Panc1 (cell line): ENCODE results near the gene RSPO3. TPM values are rescaled to one million over a fixed set of nuclear protein-coding genes. Genes with fewer than 3 reads are reported as not detected.

ENCODE experiments used
- ATAC-seq: fragments of 200-7000 bp; cut with Tn5 transposase; 2 replicates; pipeline ENCODE4 v1.9.1; 2020; ENCODE audit warnings: mild to moderate bottlenecking, moderate library complexity
- BruUV-seq: library from RNA; stranded (reverse); fragments of 400-500 nt; replicated peaks from 2 replicates; lab custom pipeline; 2021; lab: Mats Ljungman, UMichigan
- CTCF ChIA-PET: fragments of 300-600 bp; sonication (Branson Sonifier 250); formaldehyde crosslinking; loops from one replicate; lab custom pipeline; 2022; ENCODE audit warnings: antibody characterized with exemption; lab: Charles Lee
- POLR2A ChIA-PET: fragments of 300-600 bp; sonication (Branson Sonifier 250); formaldehyde crosslinking; loops from one replicate; lab custom pipeline; 2022; ENCODE audit warnings: antibody characterized with exemption; lab: Charles Lee
- DNase-seq: peaks from one replicate; pipeline ENCODE4 v3.0.0-alpha.2; 2010; ENCODE audit warnings: low read depth, low spot score
- H3K27ac ChIP-seq: 2 replicates; pipeline ENCODE4 v1.5.1; 2011; ENCODE audit warnings: mild to moderate bottlenecking, low read length, inconsistent platforms
- H3K27me3 ChIP-seq: fragments of 200-500 bp; sonication (Bioruptor generic); 2 replicates; pipeline ENCODE4 v1.6.0; 2014; ENCODE audit warnings: low read length, inconsistent platforms; ENCODE audit not compliant: control insufficient read depth, insufficient read depth
- H3K36me3 ChIP-seq: fragments of 200-500 bp; sonication (Bioruptor generic); 2 replicates; pipeline ENCODE4 v1.5.1; 2014; ENCODE audit warnings: inconsistent platforms, mild to moderate bottlenecking, low read length, moderate library complexity; ENCODE audit not compliant: control insufficient read depth, insufficient read depth
- H3K4me1 ChIP-seq: 2 replicates; pipeline ENCODE4 v1.5.1; 2011; ENCODE audit warnings: inconsistent platforms, mild to moderate bottlenecking, low read length, moderate library complexity; ENCODE audit not compliant: control insufficient read depth, insufficient read depth
- H3K4me3 ChIP-seq, 2 experiments: 2 replicates each; pipeline ENCODE4 v1.5.1; 2011 to 2012; ENCODE audit warnings: low read depth in 2 of 2, low read length in 2 of 2, mild to moderate bottlenecking in 2 of 2, inconsistent platforms in 1 of 2, moderate library complexity in 1 of 2
- H3K9me3 ChIP-seq: fragments of 200-500 bp; sonication (Bioruptor generic); 2 replicates; pipeline ENCODE4 v1.5.1; 2014; ENCODE audit warnings: low read depth, mild to moderate bottlenecking, inconsistent platforms, low read length, moderate library complexity; ENCODE audit not compliant: control insufficient read depth, insufficient read depth
- POLR2AphosphoS5 ChIP-seq: IDR thresholded peaks from 2 replicates; pipeline ENCODE4 v1.6.1; 2012; ENCODE audit warnings: mild to moderate bottlenecking, low read depth, low read length, moderate library complexity
- SIN3A ChIP-seq: IDR thresholded peaks from 2 replicates; pipeline ENCODE4 v1.6.1; 2012; ENCODE audit warnings: low read depth, mild to moderate bottlenecking, low read length, moderate library complexity, borderline replicate concordance; ENCODE audit not compliant: insufficient read depth
- TCF7L2 ChIP-seq: IDR thresholded peaks from 2 replicates; pipeline ENCODE4 v1.6.1; 2011; ENCODE audit warnings: mild to moderate bottlenecking, low read depth, low read length, inconsistent platforms
- in situ Hi-C: cut with HindIII; loops from 2 replicates; pipeline ENCODE4 v1.10.0; 2016; ENCODE audit warnings: low sequenced_read_pairs, low pct_unique_long_range_greater_than_20kb
- intact Hi-C: fragments of 100-400 bp; cut with micrococcal nuclease; formaldehyde crosslinking; loops from one replicate; pipeline ENCODE4 v1.10.0; 2022; ENCODE audit not compliant: unreplicated experiment
- total RNA-seq: library from RNA; stranded (reverse); gene quantifications from one replicate; pipeline ENCODE4 v1.2.1, GENCODE V29; 2021; ENCODE audit not compliant: unreplicated experiment
- TF ChIP-seq, protein P1 (sequence below), 2 experiments: IDR thresholded peaks; 2 replicates each; pipeline ENCODE4 v1.6.1; 2011 to 2012; ENCODE audit warnings: low read depth in 2 of 2, control low read depth in 1 of 2, low read length in 1 of 2, mild to moderate bottlenecking in 1 of 2, moderate library complexity in 1 of 2; ENCODE audit not compliant: insufficient read depth in 1 of 2
- TF ChIP-seq, protein P2 (sequence below): fragments of 450-650 bp; IDR thresholded peaks from 2 replicates; pipeline ENCODE4 v1.5.1; 2017; ENCODE audit warnings: mild to moderate bottlenecking

Gene RSPO3
- total RNA-seq, 1 experiment from 2014 or later = not detected

- DNase-seq (no peak), ATAC-seq (no peak)
- TF ChIP-seq TCF7L2 = no peak
- TF ChIP-seq, protein P1, sequence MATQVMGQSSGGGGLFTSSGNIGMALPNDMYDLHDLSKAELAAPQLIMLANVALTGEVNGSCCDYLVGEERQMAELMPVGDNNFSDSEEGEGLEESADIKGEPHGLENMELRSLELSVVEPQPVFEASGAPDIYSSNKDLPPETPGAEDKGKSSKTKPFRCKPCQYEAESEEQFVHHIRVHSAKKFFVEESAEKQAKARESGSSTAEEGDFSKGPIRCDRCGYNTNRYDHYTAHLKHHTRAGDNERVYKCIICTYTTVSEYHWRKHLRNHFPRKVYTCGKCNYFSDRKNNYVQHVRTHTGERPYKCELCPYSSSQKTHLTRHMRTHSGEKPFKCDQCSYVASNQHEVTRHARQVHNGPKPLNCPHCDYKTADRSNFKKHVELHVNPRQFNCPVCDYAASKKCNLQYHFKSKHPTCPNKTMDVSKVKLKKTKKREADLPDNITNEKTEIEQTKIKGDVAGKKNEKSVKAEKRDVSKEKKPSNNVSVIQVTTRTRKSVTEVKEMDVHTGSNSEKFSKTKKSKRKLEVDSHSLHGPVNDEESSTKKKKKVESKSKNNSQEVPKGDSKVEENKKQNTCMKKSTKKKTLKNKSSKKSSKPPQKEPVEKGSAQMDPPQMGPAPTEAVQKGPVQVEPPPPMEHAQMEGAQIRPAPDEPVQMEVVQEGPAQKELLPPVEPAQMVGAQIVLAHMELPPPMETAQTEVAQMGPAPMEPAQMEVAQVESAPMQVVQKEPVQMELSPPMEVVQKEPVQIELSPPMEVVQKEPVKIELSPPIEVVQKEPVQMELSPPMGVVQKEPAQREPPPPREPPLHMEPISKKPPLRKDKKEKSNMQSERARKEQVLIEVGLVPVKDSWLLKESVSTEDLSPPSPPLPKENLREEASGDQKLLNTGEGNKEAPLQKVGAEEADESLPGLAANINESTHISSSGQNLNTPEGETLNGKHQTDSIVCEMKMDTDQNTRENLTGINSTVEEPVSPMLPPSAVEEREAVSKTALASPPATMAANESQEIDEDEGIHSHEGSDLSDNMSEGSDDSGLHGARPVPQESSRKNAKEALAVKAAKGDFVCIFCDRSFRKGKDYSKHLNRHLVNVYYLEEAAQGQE (IDR thresholded peaks at IDR 0.05; ENCODE audit: insufficient read depth in 1 of 2, low read depth in 2 of 2, low read length in 1 of 2) = no peak
- TF ChIP-seq, protein P2, sequence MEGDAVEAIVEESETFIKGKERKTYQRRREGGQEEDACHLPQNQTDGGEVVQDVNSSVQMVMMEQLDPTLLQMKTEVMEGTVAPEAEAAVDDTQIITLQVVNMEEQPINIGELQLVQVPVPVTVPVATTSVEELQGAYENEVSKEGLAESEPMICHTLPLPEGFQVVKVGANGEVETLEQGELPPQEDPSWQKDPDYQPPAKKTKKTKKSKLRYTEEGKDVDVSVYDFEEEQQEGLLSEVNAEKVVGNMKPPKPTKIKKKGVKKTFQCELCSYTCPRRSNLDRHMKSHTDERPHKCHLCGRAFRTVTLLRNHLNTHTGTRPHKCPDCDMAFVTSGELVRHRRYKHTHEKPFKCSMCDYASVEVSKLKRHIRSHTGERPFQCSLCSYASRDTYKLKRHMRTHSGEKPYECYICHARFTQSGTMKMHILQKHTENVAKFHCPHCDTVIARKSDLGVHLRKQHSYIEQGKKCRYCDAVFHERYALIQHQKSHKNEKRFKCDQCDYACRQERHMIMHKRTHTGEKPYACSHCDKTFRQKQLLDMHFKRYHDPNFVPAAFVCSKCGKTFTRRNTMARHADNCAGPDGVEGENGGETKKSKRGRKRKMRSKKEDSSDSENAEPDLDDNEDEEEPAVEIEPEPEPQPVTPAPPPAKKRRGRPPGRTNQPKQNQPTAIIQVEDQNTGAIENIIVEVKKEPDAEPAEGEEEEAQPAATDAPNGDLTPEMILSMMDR = no peak
- TF ChIP-seq POLR2AphosphoS5 = no peak
- no peak for TF ChIP-seq SIN3A
- BruUV-seq = no TSS peak
- CTCF ChIA-PET = no interaction called here
- Histone ChIP-seq H3K4me3 (no peak overlapping the region), H3K27ac (no peak overlapping the region), H3K27me3 (peaks cover 6% of the 10 kb centered on the region; the same call in 1 of the 2 replicates), H3K4me1 (no peaks in the 10 kb centered on the region), H3K36me3 (no peaks in the 10 kb centered on the region), H3K9me3 (no peaks in the 10 kb centered on the region)
- intact Hi-C loops = no loop called here
- POLR2A ChIA-PET = no interaction called here
- in situ Hi-C loops = no loop called here
Measured at GRCh38 chr6:127182501-127182900, 64.0 kb downstream of the RSPO3 start.

GRCh38 chr6:127185437-127185995 is 67.0 kb downstream of the RSPO3 start:
- Histone ChIP-seq H3K4me1 (no peaks in the 10 kb centered on the region), H3K27me3 (peaks cover 6% of the 10 kb centered on the region; the same call in 1 of the 2 replicates), H3K4me3 (no peak overlapping the region), H3K9me3 (no peaks in the 10 kb centered on the region), H3K27ac (no peak overlapping the region), H3K36me3 (no peaks in the 10 kb centered on the region)
- ATAC-seq (no peak), DNase-seq (no peak)
- TF ChIP-seq TCF7L2 = no peak
- TF ChIP-seq SIN3A = no peak
- TF ChIP-seq, protein P1 (IDR thresholded peaks at IDR 0.05; ENCODE audit: insufficient read depth in 1 of 2, low read depth in 2 of 2, low read length in 1 of 2) = no peak
- TF ChIP-seq, protein P2 = no peak
- TF ChIP-seq POLR2AphosphoS5 = no peak
- ChIA-PET POLR2A (no interaction called here), CTCF (no interaction called here)
- in situ Hi-C loops (no loop called here), intact Hi-C loops (no loop called here)
- BruUV-seq = no TSS peak
